GM12878 (cell line): Measurements from ENCODE around the gene FAF1.

Experiments
- ATF7 ChIP-seq: fragments of 450-650 bp; IDR thresholded peaks from 2 replicates; pipeline ENCODE4 v1.6.1; 2016; ENCODE audit warnings: low read depth, mild to moderate bottlenecking
- BRCA1 ChIP-seq: IDR thresholded peaks from 2 replicates; pipeline ENCODE4 v1.6.1; 2011; ENCODE audit warnings: low read depth, low read length, improper control_type of control experiment
- CTCF ChIP-seq, 3 experiments: IDR thresholded peaks in 2 of 3; conservative IDR thresholded peaks in 1 of 3; 2 replicates each; pipeline ENCODE4 v1.5.1; 2011; ENCODE audit warnings: low read depth in 3 of 3, low read length in 3 of 3, mild to moderate bottlenecking in 3 of 3, control low read depth in 2 of 3, moderate library complexity in 2 of 3, inconsistent platforms in 1 of 3, mixed read lengths in 1 of 3; ENCODE audit not compliant: control insufficient read depth in 2 of 3, insufficient read depth in 1 of 3; ENCODE audit errors: extremely low read depth in 1 of 3
- ETV6 ChIP-seq, 2 experiments: fragments of 450-650 bp in 1 of 2; IDR thresholded peaks in 1 of 2; conservative IDR thresholded peaks in 1 of 2; 2 replicates each; pipeline ENCODE4 v1.6.1; 2014; ENCODE audit warnings: antibody characterized with exemption in 1 of 2, borderline replicate concordance in 1 of 2, low read depth in 1 of 2, mild to moderate bottlenecking in 1 of 2, moderate library complexity in 1 of 2
- HDAC2 ChIP-seq: fragments of 200-600 bp; sonication (generic); IDR thresholded peaks from 2 replicates; pipeline ENCODE4 v1.6.1; 2017
- IKZF1 ChIP-seq: fragments of 450-650 bp; conservative IDR thresholded peaks from 2 replicates; pipeline ENCODE4 v1.6.1; 2017; ENCODE audit warnings: antibody characterized with exemption, mild to moderate bottlenecking
- MAX ChIP-seq: IDR thresholded peaks from 2 replicates; pipeline ENCODE4 v1.6.1; 2012; ENCODE audit warnings: low read depth, low read length, improper control_type of control experiment
- NRF1 ChIP-seq: conservative IDR thresholded peaks from 2 replicates; pipeline ENCODE4 v1.6.1; 2011; ENCODE audit warnings: mild to moderate bottlenecking, low read depth, low read length, improper control_type of control experiment
- RAD21 ChIP-seq: IDR thresholded peaks from 2 replicates; pipeline ENCODE4 v1.6.1; 2011; ENCODE audit warnings: mild to moderate bottlenecking, low read depth, low read length, moderate library complexity; ENCODE audit not compliant: insufficient read depth
- SMC3 ChIP-seq: IDR thresholded peaks from 2 replicates; pipeline ENCODE4 v1.6.1; 2011; ENCODE audit warnings: low read length, improper control_type of control experiment, borderline replicate concordance
- SP1 ChIP-seq: IDR thresholded peaks from one replicate; pipeline ENCODE4 v1.6.1; 2011; ENCODE audit warnings: low read depth, low read length
- STAT3 ChIP-seq: IDR thresholded peaks from 2 replicates; pipeline ENCODE4 v1.6.1; 2011; ENCODE audit warnings: low read depth, low read length, improper control_type of control experiment
- SUPT20H ChIP-seq: IDR thresholded peaks from 2 replicates; pipeline ENCODE4 v1.6.1; 2011; ENCODE audit warnings: low read depth, mild to moderate bottlenecking, low read length, moderate library complexity, borderline replicate concordance; ENCODE audit not compliant: control insufficient read depth
- USF1 ChIP-seq: IDR thresholded peaks from 2 replicates; pipeline ENCODE4 v1.6.1; 2011; ENCODE audit warnings: borderline replicate concordance, low read depth, mild to moderate bottlenecking, moderate library complexity, mixed read lengths, low read length; ENCODE audit not compliant: insufficient read depth; ENCODE audit errors: extremely low read length

GRCh38 chr1:50562106-50562505, 398.0 kb downstream of the FAF1 start:
- TF ChIP-seq RAD21, result no peak
- TF ChIP-seq NRF1, result no peak
- TF ChIP-seq CTCF (IDR thresholded peaks at IDR 0.05 in 2 of 3, conservative IDR thresholded peaks at IDR 0.05 in 1 of 3; ENCODE audit: control insufficient read depth in 2 of 3, extremely low read depth in 1 of 3, insufficient read depth in 1 of 3, low read depth in 3 of 3, low read length in 3 of 3), result no peak
- TF ChIP-seq ETV6 (conservative IDR thresholded peaks at IDR 0.05 in 1 of 2, IDR thresholded peaks at IDR 0.05 in 1 of 2; ENCODE audit: borderline replicate concordance in 1 of 2, low read depth in 1 of 2), result no peak
- TF ChIP-seq MAX, result no peak
- no peak for TF ChIP-seq BRCA1
- no peak for TF ChIP-seq SUPT20H
- no peak for TF ChIP-seq USF1
- TF ChIP-seq ATF7, result no peak
- no peak for TF ChIP-seq SP1
- TF ChIP-seq HDAC2, result no peak
- no peak for TF ChIP-seq STAT3
- no peak for TF ChIP-seq IKZF1
- TF ChIP-seq SMC3, result no peak
